Fibroblast of peridontal ligament (primary cell): Measurements from ENCODE around the gene SLC12A2.

Source experiments
- DNase-seq: peaks from one replicate; pipeline ENCODE4 v3.0.0-alpha.2; 2010; ENCODE audit errors: extremely low read depth

The SLC12A2 gene

DNA sequence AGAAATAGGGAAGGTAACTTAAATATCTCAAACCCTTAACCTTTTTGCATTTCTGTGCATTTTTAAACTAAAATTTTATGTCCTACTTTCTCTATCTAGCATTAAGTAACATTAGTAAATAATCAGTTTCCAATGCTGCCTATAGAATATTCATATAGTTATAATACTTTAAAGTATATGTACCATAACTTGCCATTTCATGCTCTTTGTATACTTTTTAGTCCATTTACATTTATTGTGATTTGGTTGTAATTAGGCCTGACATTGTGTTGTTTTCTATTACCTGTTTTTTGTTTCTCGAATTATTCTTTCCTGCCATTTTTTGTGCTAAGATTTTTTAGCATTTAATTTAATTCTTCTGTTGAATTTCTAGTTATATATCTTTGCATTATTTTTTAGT is 13.7 kb downstream of the SLC12A2 start:
- no peak for DNase-seq

DNA sequence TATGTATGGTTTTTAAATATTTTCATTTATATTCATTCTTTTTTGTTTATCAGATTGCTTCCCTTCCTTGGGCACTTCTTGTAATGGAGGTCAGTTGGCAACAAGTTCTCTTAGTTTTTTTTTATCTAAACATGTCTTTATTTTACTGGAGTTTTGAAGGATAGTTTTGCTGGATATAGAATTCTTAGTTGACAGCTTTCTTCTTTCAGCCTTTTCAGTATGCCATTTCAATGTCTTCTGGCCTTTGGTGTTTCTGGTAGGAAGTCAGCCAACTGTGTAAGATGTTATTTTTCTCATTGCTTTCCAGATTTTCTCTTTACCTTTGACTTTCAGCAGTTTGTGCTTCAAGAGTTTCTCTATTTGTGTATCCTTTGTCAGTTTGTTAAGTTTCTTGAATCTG is 14.2 kb downstream of the SLC12A2 start:
- no peak for DNase-seq

DNA sequence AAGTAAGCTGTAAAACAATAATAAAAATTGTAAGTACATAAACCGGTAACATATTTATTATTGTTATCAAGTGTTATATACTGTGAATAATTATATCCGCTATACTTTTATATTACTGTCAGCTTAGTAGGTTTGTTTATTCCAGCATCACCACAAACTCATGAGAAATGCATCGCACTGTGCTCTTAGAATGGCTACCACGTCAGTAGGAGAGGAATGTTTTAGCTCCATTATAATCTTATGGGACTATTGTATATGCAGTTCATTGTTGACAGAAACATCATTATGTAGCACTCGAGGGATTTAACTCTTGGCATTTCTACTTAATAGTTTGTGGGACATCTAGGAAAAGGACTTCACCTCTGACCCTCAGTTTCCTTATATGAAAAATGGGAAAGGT is 16.4 kb downstream of the SLC12A2 start:
- DNase-seq: no peak

DNA sequence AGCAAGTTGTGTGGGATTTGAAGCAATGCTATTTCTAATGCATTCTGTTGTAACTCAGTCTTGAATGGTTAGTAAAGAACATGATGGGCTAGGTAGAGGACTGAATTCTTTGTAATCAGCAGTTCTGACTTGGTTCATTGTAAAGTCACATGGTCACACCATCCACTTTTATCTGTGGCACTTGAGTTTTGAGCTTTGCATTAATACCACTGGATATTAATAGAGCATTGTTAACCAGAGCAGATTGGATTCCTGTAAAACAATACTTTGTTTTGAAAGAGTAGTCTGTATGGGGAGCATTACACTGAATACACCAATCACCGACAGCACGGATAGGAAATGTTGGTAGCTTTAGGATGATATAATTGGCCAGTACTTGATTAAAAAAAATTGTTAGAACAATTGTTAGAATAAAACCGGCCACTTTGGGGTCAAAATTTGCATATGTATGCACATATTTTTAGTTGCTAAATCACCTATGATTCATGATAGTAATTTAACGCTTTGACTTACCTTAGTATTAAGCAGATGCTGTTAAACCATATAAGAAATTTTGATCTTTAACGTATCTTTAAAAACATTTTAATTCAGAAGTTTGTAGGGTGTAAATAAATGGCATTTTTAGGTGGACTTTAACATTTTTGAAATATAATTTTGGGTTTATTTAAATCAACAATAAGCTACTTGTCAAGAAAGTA is 17.4 kb downstream of the SLC12A2 start:
- no peak for DNase-seq

DNA sequence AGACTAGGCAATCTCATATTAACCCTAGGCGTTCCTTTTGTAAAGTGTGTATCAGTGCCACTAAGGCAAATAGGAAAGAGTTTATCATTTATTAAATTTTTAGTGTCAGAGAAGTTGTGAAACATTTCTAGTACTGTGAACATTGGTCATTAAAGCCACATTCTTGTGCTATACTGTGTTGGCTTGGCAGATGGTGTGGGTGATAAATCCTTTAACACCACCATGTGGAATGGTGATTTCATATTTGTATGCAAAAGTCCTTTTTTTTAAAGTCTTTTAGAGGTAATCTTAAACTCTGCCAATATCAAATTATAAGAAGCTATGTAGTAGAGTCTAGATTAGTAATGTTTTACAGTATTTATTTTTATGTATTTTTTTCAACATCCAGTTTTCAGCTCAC is 18.1 kb downstream of the SLC12A2 start:
- no peak for DNase-seq

DNA sequence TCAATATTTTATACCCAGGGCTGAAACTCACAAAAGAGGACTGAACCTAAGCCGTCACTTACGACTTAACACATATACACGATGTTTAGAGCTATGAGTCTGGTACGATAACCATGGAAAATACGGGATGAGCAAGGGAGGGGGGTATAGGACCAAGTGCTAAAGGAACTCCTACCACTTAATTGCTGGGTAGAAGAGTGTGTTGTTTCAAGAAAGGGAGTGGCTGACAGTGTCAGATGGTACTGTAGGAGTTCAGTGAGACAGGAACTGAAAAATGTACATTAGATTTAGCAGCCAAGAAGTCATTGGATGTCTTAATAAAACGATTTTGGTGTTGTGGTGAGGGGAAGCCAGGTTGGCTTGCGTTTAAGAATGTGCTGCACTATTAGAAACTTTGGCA is 21.6 kb downstream of the SLC12A2 start:
- DNase-seq: no peak

DNA sequence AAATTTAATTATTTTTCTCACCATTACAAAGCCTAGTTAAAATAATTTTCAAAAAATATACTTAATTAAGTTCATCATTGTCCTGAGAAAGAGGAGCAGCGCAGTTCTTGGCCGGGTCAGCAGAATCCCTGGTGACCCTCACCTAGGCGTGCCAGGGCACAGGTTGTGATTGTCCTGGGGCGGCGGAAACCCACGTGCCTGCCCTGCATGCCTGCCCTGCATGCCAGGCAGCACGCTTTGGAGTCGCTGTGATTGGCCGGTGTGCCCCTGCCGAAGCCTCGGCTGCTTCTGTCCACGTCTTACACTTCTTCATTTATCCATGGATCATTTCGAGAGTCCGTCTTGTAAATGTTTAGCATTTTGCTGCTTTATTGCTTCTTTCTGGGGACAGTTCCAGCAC is 25.6 kb downstream of the SLC12A2 start:
- no peak for DNase-seq

DNA sequence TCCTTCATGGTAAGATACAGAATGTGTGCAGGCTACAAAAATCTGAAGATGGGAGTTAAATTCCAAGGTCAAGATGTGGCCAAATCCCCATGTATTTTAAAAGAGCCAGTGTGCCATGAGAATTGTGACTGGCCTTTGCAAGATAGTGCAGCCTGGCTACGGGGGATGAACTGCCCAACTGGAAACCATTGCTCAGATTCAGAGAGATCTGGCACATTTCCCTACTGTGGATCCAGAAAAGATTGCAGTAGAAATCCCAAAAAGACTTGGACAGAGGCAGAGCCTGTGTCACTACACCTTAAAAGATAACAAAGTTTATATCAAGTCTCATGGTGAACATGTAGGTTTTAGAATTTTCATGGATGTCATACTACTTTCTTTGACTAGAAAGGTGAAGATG is 26.2 kb downstream of the SLC12A2 start:
- no peak for DNase-seq

DNA sequence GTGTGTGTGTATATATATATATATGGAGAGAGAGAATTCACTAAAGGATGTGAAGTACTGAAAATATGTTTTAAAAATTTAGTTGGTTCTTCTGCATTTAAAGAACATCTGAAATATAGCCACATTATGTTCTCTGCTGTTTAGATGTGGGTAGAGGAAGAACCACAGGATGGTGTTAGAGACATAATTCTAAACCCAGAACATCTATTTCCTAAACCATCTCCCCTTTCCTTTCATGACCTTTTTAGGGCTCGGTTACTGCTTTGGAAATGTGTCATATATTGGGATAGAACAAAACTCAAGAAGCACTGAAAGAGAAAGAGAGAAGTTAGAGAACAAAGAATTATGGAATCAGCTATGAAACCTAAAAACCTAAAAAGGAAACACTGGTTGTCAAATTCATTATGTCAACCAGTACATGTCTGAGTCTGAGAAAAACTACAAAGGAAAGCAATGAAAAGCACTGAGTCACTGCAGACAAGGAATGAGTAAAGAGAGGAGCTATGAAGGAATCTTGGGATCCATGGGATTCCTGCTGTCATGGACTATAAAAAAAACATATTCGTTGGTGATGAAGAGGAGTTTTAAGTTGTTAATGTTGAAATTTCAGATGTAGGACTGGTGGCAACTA is 28.4 kb downstream of the SLC12A2 start:
- peak; percentile 45 for DNase-seq

DNA sequence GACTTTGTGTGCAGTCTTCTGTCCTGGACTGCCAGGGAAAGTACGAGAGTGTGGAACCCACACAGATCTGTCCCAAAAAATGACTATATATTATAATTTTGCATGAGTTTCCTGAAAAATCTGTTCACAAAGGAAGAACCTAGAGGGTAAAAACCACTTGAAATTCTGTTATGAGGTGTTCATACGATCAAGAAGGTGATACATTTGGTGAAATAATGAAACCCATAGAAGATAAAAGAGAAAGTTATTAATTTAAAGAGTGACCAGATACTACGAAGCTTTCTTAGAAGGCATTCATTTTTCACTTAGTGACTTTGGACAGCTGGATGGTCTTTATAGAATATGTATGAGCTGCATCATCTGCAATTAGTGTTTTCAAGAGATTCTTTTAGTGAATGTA is 32.9 kb downstream of the SLC12A2 start:
- no peak for DNase-seq

DNA sequence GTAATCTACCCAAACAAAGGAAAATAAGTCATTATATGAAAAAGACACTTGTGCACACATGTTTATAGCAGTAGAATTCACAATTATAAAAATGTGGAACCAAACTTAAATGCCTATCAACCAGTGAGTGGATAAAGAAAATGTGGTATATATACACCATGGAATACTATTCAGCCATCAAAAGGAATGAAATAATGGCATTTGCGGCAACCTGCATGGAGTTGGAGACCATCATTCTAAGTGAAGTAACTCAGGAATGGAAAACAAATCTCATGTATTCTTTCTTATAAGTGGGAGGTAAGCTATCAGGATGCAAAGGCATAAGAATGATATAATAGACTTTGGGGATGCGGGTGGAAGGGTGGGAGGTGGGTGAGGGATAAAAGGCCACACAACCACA is 34.6 kb downstream of the SLC12A2 start:
- DNase-seq: no peak

DNA sequence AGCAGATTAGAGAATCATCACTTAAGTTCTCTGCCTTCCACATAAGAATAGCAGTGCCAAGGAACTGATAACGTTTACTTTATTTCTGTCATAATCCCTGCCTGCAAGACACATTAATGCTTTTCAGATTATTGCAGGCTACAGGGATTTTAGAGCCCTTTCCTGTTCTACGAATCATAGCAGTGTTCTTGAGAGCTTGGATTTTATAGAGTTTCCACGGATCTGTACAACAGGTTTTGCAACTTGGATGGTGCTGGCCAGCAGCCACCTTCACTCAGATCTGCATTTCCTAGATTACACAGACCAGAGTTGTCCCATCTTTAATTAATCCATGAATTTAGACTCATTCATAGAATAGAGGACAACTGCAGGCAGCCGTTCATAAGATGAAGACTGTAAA is 38.1 kb downstream of the SLC12A2 start:
- no peak for DNase-seq

DNA sequence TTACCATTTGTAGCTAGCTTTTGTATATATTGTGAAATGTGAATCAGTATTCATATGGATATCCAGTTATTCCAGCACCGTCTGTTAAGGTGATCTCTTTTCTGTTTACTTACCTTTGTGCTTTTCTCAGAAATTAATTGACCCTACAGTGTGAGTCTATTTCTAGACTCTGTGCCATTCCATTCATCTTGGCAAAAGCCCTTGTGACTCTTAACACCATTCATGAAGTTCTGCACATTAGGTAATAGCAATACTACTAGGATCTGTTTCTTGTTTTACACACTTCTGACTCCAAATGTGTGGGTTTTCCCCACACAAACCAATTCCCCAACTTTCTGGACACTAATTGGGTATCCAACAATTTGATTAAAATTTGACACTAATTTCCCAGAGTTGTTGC is 40.4 kb downstream of the SLC12A2 start:
- DNase-seq: no peak

DNA sequence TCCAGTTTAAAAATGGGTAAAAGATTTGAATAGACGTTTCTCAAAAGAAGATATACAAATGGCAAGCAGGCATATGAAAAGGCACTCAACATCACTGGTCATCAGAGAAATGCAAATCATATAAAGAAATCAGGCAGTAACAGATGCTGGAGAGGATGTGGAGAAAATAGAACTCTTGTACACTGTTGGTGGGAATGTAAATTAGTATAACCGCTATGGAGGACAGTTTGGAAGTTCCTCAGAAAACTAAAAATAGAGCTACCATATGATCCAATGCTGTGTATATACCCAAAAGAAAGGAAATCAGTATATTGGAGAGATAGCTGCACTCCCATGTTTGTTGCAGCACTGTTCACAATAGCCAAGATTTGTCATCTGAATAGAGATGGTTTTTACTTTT is 42.7 kb downstream of the SLC12A2 start:
- DNase-seq: no peak

DNA sequence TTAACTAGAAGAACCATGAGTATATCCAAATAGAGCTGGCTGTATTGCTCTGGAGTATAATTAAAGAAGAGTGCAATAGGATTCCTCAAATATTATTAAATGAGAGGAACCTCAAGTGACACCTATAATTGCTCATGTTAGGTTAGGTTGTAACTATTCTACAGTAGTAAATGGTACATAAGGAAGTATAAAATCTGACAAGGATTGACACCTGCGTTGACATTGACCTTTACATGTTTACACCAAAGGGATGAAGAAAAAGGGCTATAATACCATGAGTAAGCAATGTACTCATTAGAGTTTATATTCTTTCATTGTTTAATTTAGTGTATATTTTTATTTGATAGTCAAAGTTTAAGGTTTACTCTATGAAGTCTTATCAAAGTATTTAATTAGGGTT is 48.9 kb downstream of the SLC12A2 start:
- DNase-seq: no peak

DNA sequence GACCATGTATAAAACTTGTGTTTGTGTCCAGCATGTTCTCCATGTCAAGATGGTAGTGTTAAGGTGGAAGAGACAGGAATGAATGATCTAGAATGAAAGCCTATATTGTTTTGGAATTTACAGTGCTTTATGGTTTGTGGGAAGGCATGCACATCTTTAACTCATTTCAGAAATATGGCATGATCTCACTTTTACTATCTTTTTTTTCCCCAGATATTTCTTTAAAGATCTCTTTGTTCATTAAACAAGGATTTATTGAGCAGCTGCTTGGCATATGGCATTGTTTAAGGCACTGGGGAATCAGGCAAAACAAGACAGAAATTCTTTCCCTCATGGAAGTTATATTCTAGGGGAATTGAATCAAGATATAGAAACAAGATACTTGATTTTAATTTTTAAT is 51.7 kb downstream of the SLC12A2 start:
- peak; percentile 42 for DNase-seq

DNA sequence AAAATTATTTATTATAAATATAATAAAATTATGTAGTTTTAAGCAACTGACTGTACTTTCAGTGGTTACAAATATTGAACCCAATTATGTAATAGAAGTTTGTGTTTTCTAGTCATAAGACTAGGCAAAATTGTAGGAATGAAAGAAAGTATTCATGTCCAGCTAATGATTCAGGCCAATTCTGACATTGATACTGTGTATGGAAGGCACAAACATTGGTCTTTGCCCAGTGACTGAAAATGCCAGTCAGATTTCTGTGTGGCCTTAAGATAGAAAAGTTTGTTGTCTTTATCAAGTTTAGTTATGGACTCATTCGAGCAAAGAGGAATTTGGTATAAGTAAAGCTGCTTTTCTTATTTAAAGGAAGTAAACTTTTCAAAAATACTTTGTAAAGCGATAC is 60.3 kb downstream of the SLC12A2 start:
- no peak for DNase-seq

DNA sequence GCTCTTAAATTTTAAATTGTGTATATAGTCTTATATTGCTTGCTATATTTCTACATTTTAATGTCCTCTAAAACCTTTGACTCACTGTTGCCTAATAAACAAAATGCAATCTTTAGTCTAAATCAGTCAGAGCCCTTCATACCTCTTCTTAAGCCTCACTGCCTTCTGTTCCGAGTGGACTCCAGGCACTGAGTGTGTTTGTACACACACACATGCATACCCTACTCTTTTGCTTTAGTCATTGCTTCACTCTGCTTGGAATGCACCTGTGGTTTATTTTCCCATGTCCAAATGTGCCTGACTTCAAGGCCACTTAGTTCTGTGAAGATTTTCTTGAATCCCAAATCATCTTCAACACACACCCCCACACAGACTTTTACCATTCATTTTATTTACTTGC is 60.9 kb downstream of the SLC12A2 start:
- no peak for DNase-seq

DNA sequence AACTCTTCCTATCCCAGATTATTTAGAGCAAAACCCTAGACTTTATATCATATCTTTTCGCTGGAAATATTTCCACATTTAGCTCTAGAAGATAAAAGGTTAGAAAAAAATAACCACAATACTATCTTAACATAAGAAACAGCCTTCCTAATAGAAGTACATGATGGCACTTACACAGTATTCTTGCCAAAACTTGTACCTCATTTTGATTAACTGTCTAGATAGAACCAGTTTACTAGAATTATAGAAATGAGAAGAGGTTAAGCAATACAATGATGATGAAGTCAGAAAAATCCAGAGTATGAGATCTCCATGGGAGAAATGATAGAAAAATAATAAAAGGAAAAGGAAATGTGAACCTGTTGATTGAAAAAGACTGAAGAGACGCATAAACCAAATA is 63.1 kb downstream of the SLC12A2 start:
- no peak for DNase-seq

DNA sequence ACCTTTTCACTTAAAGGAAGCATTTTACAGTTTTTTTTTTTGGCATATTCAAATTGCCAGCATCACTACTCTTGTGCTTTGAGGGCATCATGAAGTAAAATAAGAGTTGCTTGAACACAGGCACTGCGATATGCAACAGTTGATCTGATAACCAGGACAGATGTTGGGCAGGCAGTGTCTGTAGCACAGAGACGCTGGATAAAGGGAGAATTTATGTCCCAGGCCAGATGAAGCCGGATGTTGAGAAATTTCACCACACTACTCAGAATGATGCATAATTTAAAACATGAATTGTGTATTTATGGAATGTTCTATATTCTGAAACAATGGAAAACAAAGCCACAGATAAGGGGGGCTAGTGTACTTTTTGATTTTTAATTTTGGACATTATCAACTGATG is 71.4 kb downstream of the SLC12A2 start:
- DNase-seq: peak; percentile 45

DNA sequence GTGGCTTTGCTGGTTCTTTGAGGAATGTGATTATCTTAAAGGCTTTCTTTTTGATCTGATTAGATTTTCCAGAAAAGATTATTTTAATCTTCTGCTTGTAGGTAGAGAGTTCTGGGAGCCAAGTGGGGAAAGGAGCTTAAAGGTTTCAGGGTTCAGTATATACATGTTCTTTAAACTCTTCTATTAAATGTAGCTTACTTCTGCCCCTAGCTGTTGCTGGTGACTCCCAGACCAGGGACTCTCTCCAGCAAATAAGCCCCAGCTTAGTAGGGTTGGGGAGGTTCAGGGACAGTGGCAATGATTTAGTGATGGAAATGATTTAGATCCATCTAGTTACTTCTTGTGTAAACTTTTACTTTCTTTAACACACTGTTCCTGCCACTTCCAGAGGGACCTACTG is 72.2 kb downstream of the SLC12A2 start:
- DNase-seq: no peak

DNA sequence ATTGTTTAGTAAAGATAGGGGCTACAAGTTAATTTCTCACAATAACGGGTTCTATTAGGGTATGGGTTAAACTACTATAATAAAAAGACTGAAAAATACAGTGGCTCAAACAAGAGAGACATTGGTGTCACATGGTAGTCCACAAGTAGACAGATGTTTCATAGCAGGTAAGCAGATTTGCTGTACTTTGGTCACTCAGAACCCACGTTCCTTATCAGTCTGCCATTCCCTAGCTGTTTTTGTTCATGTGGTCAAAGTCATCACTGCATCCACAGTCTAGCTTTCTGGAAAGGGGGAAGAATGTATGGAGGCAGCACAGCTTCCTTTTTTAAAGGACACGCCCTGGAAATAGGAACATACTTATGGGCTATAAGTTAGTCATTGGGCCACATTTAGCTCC is 73.0 kb downstream of the SLC12A2 start:
- no peak for DNase-seq

DNA sequence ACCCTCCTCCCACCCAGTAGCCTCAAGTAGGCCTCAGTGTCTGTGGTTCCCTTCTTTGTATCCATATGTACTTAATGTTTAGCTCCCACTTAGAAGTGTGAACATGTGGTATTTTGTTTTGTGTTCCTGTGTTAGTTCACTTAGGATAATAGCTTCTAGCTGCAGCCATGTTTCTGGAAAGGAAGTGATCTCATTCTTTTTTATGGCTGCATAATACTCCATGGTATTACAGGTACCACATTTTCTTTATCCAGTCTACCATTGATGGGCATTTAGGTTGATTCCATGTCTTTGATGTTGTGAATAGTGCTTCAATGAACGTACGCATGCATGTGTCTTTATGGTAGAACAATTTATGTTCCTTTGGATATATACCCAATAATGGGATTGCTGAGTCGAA is 74.8 kb downstream of the SLC12A2 start:
- no peak for DNase-seq

DNA sequence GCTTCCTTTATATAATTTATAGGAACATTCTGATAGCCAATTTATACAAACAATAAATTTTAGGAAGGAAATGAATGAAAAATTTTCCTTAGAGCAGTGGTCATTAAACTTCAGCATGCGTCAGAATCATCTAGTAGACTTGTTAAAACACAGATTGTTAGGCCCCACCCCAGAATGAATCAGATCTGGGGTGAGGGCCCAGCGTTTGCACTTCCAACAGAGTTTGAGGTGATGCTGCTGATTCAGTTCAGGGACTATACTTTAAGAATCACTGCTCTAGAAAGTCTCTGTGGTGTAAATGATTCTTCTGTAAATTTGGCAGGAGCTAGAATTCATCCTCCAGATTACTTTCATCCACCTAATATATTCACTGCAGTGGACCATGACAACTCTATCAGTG is 80.4 kb downstream of the SLC12A2 start:
- peak; percentile 46 for DNase-seq
